ENCODE measurements around the gene WIPF1.

The WIPF1 gene

DNA sequence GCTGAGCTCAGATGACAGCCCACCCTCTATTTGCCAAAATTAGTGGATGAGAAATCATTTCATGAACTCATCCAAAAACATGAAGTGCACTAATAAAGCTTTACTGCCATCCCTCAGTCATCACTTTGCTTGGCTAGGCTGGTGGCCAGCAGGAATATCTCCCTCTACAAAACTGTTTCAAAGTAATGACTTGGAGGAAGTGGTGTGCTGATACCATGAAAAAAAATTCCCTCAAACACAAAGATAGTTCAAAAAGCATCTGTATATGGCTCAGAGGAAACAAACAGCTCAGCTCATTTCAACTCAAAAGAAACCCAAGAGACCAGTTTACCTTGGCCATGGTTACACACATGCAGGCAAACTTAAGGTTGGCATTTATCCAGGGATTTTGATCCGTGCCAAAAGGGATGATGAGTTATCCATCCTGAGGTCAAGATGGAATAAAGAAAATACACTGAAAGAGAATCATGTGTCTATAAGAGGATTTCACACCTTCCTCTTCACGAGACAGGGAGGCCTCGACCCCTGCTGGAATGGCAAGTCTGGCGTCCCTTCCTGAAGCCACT, 18.4 kb upstream of the WIPF1 start:
- TF ChIP-seq JUND (IDR thresholded peaks at IDR 0.05; ENCODE audit: low read depth) = no peak
- peak in 1 of 2 experiments; percentile 35 for DNase-seq (ENCODE audit: low read depth in 1 of 2, low spot score in 1 of 2)
- in situ Hi-C loops (cut with HindIII; ENCODE audit: low pct_unique_long_range_greater_than_20kb, low sequenced_read_pairs) = no loop called here

- 0 out of 2 replicates have a peak, but pooled peaks have one; percentile 21 for TF ChIP-seq JUND (IDR thresholded peaks at IDR 0.05; ENCODE audit: low read depth)
- peak; percentile 8 to 68 for DNase-seq (ENCODE audit: low read depth in 1 of 2, low spot score in 1 of 2)
- in situ Hi-C loops (cut with HindIII; ENCODE audit: low pct_unique_long_range_greater_than_20kb, low sequenced_read_pairs) = no loop called here
Measured at GRCh38 chr2:174614261-174614660, 16.7 kb upstream of the WIPF1 start.

DNA sequence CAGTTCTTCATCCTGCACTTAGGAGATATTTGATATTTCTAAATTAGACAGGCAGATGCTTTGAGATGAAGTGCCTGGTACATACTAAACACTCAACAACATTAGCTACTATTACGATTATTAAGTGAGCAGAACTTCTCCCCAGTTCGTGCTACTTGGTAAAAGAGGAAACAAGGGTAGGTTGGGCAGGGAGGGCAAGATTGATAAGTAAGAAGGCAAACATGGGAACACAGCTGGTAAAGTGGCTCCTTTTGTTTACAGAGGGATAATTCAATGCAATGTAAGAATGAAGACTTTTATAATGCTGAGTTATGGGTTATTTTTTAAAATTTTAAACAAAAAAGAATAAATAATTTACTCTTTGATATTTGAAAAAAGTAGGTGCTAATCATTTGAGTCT, 15.9 kb upstream of the WIPF1 start:
- TF ChIP-seq JUND (IDR thresholded peaks at IDR 0.05; ENCODE audit: low read depth) = no peak
- in situ Hi-C loops (cut with HindIII; ENCODE audit: low pct_unique_long_range_greater_than_20kb, low sequenced_read_pairs) = no loop called here
- no peak for DNase-seq (ENCODE audit: low read depth in 1 of 2, low spot score in 1 of 2)

DNA sequence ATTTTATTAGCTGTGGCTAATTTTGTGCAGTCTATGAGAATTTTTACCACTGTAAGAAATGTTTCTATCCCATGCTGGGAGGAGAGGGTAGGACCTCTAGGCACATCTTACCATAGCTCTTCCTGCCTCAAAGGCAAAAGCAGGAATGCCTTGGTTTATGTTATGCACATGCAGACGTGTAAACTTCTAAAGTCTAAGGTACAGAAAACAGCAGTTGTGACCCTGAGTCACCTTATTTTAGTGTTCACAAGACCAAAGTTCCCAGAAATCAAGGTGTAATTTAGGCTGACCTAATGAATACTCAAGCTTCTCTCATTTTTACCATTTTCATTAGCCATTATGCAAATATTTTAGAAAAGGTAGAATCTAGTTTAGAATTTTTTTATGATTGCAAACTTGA, 15.4 kb upstream of the WIPF1 start:
- no peak for DNase-seq (ENCODE audit: low read depth in 1 of 2, low spot score in 1 of 2)
- in situ Hi-C loops (cut with HindIII; ENCODE audit: low pct_unique_long_range_greater_than_20kb, low sequenced_read_pairs) = no loop called here

GRCh38 chr2:174611854-174612253, 14.2 kb upstream of the WIPF1 start:
- in situ Hi-C loops (cut with HindIII; ENCODE audit: low pct_unique_long_range_greater_than_20kb, low sequenced_read_pairs) = no loop called here
- no peak for DNase-seq (ENCODE audit: low read depth in 1 of 2, low spot score in 1 of 2)
- TF ChIP-seq JUND (IDR thresholded peaks at IDR 0.05; ENCODE audit: low read depth) = no peak

More for the DNA sequence above, 15.4 kb upstream of the WIPF1 start:
- TF ChIP-seq JUND (IDR thresholded peaks at IDR 0.05; ENCODE audit: low read depth) = no peak

- in situ Hi-C loops (cut with HindIII; ENCODE audit: low pct_unique_long_range_greater_than_20kb, low sequenced_read_pairs) = no loop called here
- TF ChIP-seq JUND (IDR thresholded peaks at IDR 0.05; ENCODE audit: low read depth) = no peak
- DNase-seq (ENCODE audit: low read depth in 1 of 2, low spot score in 1 of 2) = no peak
Measured at GRCh38 chr2:174611006-174611405, 13.4 kb upstream of the WIPF1 start.

GRCh38 chr2:174610243-174610995, 12.8 kb upstream of the WIPF1 start:
- DNase-seq (ENCODE audit: low read depth in 1 of 2, low spot score in 1 of 2) = no peak

DNA sequence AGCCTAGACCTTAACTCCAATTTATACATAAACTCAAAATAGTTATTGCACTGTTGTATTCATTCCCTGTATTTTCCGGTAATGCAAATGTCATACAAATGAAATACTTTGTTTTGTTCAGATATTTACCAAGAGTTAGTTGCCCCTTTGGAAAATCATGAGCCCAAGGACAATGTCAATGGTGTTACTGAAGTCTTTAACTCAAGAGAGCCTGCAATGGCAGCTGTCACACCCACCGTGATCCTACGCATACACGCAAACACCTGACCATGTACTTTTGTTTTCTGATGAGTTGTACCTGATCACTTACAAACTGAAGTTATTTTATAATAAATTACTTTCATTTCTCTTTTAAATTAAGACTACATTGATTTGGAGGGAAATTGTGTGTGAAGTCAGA, 11.7 kb upstream of the WIPF1 start:
- TF ChIP-seq JUND (IDR thresholded peaks at IDR 0.05; ENCODE audit: low read depth) = no peak
- DNase-seq (ENCODE audit: low read depth in 1 of 2, low spot score in 1 of 2) = no peak
- in situ Hi-C loops (cut with HindIII; ENCODE audit: low pct_unique_long_range_greater_than_20kb, low sequenced_read_pairs) = no loop called here

More at GRCh38 chr2:174610243-174610995, 12.8 kb upstream of the WIPF1 start:
- no peak for TF ChIP-seq JUND (IDR thresholded peaks at IDR 0.05; ENCODE audit: low read depth)
- in situ Hi-C loops (cut with HindIII; ENCODE audit: low pct_unique_long_range_greater_than_20kb, low sequenced_read_pairs) = no loop called here

- in situ Hi-C loops (cut with HindIII; ENCODE audit: low pct_unique_long_range_greater_than_20kb, low sequenced_read_pairs) = no loop called here
- no peak for TF ChIP-seq JUND (IDR thresholded peaks at IDR 0.05; ENCODE audit: low read depth)
- no peak for DNase-seq (ENCODE audit: low read depth in 1 of 2, low spot score in 1 of 2)
Measured at GRCh38 chr2:174608866-174609214, 11.2 kb upstream of the WIPF1 start.

- TF ChIP-seq JUND (IDR thresholded peaks at IDR 0.05; ENCODE audit: low read depth) = no peak
- DNase-seq (ENCODE audit: low read depth in 1 of 2, low spot score in 1 of 2) = no peak
- in situ Hi-C loops (cut with HindIII; ENCODE audit: low pct_unique_long_range_greater_than_20kb, low sequenced_read_pairs) = no loop called here
Measured at GRCh38 chr2:174607989-174608865, 10.6 kb upstream of the WIPF1 start.

DNA sequence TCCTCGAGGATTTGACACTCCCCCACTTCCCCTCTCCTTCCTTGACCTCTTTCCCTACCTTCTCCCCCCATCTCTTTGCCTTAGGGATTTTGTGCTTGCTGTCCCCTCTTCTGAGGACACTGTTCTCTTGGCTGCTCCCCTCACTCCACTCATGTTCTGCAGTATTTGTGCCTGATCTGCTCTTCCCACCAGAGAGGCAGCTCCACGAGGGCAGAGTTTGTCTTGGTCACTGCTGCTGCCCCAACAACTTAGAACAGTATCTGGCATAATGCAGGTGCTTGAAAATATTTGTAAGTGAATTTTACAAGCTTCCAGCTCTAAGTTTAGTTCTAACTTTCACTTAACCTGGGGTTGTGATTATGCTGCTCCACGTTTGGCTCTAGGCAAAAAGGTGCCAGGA, 10.0 kb upstream of the WIPF1 start:
- TF ChIP-seq JUND (IDR thresholded peaks at IDR 0.05; ENCODE audit: low read depth) = no peak
- in situ Hi-C loops (cut with HindIII; ENCODE audit: low pct_unique_long_range_greater_than_20kb, low sequenced_read_pairs) = no loop called here
- no peak for DNase-seq (ENCODE audit: low read depth in 1 of 2, low spot score in 1 of 2)

DNA sequence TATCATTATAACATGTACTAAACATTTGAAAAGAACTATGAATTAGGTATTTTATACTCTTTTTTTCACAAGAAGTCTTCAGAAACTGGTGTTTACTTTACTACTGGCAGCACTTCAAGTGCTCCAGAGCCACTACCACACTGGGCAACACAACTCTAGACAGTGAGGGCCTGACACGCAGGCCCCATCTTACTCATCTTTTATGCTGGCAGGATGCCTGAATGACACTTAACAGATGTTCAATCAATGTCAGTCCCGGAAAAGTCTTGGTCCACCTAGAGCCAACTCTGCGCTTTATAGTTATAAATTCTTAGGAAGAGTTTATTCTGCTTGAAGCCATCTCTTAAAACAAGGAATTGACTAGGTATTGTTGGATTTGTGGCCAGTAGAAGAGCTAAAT, 8.7 kb upstream of the WIPF1 start:
- TF ChIP-seq JUND (IDR thresholded peaks at IDR 0.05; ENCODE audit: low read depth) = no peak
- no peak for DNase-seq (ENCODE audit: low read depth in 1 of 2, low spot score in 1 of 2)

GRCh38 chr2:174605687-174606086, 8.1 kb upstream of the WIPF1 start:
- TF ChIP-seq JUND (IDR thresholded peaks at IDR 0.05; ENCODE audit: low read depth) = no peak
- in situ Hi-C loops (cut with HindIII; ENCODE audit: low pct_unique_long_range_greater_than_20kb, low sequenced_read_pairs) = no loop called here
- DNase-seq (ENCODE audit: low read depth in 1 of 2, low spot score in 1 of 2) = no peak

More for the DNA sequence above, 8.7 kb upstream of the WIPF1 start:
- in situ Hi-C loops (cut with HindIII; ENCODE audit: low pct_unique_long_range_greater_than_20kb, low sequenced_read_pairs) = no loop called here

Data from T47D (cell line).